Epithelial cell of prostate (primary cell): ENCODE results near the gene CNKSR1.
"Not testable (repeated sequence)": the region's sequence is repeated elsewhere in the genome, so short reads cannot be mapped to it uniquely, and the experiment has no call there.

ENCODE experiments used
- DNase-seq: peaks from one replicate; pipeline ENCODE4 v3.0.0-alpha.2; 2011; ENCODE audit warnings: low read depth, low spot score
- H3K27ac ChIP-seq: fragments of 450-650 bp; 2 replicates; pipeline ENCODE4 v1.5.1; 2017; ENCODE audit warnings: mild to moderate bottlenecking

Gene CNKSR1

DNA sequence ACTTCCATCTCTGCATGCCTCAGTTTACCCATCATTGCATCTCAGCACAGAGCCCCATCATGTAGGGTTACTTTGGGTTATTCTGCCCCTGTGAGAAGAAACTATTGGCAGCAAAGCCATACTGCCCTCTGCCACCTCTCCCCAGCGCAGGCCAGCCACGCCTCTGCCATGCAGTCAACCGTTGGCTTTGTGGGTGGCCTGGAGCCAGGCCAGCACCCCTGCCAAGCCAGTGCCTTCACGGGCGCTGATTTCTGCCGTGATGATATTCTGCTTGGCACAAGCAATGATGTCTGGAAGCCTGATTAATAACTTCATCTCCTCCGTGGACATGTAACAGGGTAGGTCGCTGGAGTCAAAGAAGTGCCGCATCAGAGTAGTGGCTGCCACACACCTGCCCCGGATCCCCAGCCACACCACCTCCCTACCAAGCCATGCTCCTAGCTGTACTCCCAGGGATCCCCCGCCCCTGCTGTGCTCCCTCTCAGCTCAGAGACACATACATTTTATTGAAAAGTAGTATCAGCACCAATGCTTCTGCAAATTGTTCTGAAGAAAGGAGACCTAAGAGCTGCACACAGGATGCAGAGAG is 41.7 kb downstream of the CNKSR1 start:
- no peak overlapping the region for H3K27ac ChIP-seq
- no peak for DNase-seq

DNA sequence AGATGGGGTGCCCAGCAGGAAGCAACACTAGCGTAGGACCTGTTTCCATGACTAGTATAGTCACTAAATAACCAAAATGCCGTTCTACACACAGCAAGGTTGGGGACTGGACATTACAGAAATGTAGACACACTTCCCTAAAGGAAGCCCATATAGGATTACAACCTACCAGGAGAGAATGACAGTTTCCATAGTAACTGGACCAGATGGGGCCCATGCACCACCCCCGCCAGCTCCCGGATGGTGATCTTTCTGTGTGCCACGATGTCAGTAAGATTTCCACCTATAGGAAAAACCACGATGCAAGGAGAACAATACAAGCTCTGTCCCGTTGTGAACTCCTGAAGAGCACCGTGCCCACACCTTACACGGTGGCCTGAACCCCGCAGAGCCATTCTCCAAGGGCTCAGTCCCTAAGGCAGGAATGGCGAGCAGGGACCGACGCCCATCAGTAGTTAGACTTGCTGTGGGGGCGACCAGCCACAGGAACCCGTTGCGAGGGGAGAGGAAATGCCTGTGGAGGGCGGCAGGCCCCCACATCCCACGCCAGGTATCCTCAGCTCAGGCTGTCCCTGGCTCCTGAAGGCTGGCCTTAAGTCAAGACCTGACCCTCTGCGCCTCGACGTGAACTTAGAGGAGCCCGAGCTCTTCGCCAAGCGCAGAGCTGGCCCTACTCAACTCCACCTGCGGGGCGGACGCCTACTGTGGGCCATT is 43.1 kb downstream of the CNKSR1 start:
- no peak for DNase-seq
- no peak overlapping the region for H3K27ac ChIP-seq

DNA sequence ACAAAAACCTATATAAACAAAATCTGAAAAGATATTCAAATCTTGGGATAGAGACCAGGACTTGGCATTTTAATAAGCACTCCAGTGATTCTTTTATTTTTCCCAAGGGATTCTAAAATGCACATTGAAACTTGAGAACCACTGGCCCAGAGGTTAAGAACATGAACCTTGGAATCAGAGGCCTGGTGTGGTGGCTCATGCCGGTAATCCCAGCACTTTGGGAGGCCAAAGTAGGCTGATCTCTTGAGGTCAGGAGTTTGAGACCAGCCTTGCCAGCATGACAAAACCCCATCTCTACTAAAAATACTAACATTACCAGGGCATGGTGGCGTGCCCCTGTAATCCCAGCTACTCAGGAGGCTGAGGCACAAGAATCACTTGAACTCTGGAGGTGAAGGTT is 43.8 kb downstream of the CNKSR1 start:
- DNase-seq: no peak
- H3K27ac ChIP-seq: no peak overlapping the region

DNA sequence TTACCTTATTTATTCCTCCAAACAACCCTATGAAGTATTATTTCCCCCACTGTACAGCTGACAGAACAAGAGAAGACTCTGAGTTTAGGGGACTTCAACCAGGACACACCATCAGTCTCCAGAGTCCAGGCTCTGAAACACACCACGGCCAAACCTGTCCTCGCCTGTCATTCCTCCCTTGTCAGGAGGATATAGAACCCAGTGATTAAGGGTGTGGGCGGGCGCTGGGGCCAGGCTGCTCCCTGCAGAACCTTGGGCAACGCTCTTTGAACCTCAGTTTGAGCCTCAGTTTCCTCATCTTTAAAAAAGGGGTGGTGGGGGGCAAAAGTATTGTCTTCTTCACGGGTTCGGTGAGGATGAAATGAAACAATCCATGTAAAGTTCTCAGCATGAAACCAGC is 47.3 kb downstream of the CNKSR1 start:
- H3K27ac ChIP-seq: no peak overlapping the region
- DNase-seq: no peak

DNA sequence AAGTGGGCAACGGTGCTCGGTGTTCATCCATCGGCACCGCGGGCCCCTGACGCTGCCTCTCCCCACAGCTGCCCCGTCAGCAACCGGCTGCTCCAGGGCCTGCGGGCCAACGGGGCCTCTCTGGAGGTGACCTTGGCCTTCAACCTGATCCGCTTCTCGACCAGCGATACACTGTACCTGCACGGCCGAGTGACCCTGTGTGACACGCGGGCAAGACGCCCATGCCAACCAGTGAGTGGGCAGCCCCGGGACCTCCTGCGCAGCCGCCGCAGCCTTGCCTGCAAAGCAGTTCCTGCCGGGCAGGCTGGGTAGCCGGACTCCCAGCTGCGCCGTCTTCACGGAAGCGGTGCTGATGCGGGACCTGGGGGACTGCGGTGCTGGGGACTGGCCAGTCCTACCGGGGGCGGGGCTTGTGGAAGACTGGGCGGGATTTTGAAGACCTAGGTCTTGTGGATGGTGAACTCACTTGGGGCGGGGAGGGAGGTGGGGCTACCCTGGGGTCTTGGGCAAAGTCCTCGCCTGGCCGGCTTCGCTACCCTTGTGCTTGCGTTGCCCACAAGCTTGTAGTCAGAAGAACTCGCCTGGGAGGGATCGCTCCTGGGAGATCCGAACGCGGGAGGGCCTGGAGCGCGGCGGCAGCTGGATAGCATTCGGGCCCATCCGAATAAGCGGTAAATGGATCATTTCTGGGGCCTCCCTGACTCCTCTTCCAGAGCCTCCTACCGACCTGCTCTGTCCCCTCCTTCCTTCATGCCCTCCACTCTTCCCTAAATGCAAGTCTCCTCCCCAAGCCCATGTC is 47.9 kb downstream of the CNKSR1 start:
- no peak overlapping the region for H3K27ac ChIP-seq
- no peak for DNase-seq

DNA sequence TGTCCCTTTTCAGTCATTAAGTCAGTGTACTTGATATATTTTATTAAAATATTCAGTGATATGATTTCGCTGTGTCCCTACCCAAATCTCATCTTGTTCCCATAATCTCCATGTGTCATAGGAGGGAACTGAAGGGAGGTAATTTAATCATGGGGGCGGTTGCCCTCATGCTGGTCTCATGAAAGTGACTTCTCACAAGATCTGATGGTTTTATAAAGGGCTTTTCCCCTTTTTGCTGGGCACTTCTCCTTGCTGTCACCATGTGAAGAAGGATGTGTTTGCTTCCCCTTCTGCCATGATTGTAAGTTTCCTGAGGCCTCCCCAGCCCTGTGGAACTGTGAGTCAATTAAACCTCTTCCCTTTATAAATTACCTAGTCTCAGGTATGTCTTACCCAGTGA is 53.4 kb downstream of the CNKSR1 start:
- not testable (repeated sequence) for H3K27ac ChIP-seq, DNase-seq

DNA sequence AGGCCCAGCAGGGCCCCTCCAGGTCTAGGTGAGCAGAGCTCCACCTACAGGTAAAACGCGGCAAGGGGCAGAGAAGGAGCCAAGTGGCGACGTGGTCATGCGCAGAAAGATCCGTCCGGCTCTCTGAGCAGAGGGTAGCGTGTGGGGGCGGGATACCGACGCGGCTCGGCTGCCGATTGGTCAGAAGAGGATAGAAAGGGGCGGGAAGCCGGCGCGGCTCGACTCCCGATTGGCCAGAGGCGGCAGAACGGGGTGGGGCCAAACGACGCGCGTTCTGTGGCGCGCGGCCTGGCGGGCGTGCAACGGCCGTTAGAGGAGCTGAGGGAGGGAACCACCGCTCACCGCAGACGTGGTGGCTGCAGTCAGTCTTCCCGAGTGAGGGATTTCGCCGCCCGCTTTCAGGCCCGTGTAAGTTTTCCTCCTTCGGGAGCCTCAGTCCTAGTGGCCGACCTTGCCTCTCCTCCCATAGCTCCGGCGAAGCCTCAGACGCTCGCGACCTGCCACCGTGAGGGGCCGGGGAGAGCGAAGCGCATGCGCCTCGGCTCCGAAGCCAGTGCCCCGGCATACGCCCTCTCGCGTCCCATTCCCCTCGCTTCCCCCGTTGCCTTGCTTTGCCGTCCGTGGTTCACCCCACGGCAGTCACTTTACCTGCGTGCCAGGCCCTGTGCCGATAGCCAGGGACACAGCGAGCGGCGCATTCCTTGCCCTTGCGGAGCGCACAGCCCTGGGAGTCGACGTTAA is 56.8 kb downstream of the CNKSR1 start, which contains the start of gene CEP85:
Gene CEP85 (plus strand): TSS at position 298 of the 741 bp plus-strand sequence. CDS start 5,584 bp downstream, outside the sequence.
- DNase-seq: peak; percentile 83
- peak within 1 kb of the TSS; percentile 57 for H3K27ac ChIP-seq

DNA sequence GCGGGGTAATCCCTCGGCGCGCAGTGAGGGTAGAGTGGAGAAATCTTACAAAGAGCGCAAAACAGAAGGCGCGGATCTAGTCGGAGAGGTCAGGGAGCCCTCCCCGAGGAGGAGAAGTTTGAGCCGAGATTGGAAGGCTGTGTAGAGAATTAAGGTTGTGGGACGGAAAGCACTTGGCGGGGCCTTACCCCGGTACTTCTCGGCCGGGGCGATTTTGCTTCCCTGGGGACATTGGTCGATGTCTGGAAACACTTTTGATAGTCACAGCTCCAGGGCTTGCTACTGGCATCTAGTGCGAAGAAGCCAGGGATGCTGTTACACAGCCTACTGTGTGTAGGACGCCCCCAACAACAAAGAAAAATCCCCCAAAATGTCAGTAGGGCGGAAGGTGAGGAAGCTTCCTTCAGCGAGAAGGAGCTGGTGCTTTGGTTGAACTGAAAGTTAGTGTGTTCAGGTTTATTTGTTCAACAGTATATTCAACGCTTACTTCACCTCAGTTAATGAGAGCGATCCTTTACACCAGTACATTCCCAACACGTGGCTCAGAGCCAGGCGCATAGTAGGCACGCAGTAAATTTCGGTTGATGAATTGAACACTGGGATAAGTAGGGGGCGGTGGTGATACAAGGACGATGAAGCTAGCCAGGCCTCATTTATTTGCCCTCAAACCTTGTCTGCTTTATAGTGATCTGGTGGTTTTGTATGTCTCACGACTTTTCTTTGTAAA is 57.5 kb downstream of the CNKSR1 start:
- peak overlapping the region; percentile 57 for H3K27ac ChIP-seq
- DNase-seq: no peak

DNA sequence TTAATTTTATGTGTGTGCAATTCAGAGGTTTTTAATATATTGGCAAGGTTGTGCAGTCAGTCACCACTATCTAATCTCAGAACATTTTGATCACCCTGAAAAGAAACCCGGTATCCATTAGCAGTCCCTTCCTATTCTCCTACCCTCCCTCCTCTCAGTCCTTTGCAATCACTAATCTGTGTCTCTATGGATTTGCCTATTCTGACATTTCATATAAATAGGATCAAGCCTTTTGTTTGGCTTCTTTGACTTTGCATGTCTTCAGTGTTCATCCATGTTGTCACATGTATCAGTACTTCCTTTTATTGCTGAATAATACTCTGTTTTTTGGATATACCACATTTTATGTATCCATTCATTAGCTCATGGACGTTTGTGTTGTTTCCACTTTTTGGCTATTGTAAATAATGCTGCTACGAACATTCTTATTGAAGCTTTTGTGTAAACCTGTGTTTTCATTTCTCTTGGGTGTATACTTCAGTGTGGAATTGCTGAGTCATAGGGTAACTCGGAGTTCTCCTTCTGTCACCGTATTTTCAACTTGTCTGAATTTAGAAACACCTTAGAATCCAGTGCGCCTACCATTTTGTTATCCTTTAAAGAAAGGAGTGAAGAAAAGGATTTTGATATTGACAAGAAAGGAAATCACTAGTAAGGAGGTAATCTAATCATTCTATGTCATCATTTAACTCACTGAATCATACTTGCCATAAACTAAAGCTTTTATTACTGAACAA is 60.1 kb downstream of the CNKSR1 start:
- no peak for DNase-seq
- H3K27ac ChIP-seq: peak overlapping the region; percentile 40
